Occipital lobe (tissue), 2 donors: ENCODE results near the gene SMPD3. TPM values are rescaled to one million over a fixed set of nuclear protein-coding genes. Genes with fewer than 3 reads are reported as not detected.

Experiments used
- DNase-seq: peaks from one replicate; lab custom pipeline; 2025; lab: John Stamatoyannopoulos, UW
- total RNA-seq: library from RNA; depleted of rRNA; stranded (reverse); fragments of >200 nt; gene quantifications from one replicate; pipeline ENCODE4 v1.2.3, GENCODE V29; 2014

Gene SMPD3
- total RNA-seq, 1 donor from 2014 or later: 67.2 TPM

DNA sequence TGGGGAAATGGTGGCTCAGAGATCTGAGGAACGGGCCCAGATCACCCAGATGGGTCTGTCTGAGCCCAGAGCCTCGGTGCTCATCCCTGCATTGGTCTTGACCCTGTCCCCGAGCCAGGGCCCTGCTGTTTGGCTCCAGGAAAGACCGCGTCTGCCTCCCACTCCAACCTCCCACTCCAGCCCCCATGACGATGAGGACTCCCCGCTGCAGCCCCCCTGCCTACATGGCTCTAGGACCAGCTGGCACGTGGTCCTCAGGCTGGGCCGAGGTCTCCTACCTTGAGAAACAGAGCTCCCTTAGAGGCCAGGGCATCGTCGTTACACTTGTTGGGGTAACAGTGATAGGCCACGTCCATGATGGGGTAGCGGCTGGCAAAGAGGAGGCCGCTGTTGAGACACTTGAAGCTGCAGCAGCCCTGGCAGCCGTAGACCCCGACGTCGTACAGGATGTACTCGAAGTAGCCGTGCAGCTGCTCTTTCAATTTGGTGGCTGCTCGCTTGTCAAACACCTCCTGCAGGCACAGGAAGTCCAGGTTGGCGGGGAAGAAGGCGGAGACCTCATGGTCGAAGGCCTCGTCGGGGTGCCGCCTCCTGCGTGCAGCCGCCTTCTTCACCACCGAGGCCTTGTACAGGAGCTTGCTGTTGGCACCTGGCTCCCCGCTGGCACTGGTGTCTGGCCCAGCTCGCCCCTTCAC lies 77.6 kb downstream of the SMPD3 start:
- no peak for DNase-seq

DNA sequence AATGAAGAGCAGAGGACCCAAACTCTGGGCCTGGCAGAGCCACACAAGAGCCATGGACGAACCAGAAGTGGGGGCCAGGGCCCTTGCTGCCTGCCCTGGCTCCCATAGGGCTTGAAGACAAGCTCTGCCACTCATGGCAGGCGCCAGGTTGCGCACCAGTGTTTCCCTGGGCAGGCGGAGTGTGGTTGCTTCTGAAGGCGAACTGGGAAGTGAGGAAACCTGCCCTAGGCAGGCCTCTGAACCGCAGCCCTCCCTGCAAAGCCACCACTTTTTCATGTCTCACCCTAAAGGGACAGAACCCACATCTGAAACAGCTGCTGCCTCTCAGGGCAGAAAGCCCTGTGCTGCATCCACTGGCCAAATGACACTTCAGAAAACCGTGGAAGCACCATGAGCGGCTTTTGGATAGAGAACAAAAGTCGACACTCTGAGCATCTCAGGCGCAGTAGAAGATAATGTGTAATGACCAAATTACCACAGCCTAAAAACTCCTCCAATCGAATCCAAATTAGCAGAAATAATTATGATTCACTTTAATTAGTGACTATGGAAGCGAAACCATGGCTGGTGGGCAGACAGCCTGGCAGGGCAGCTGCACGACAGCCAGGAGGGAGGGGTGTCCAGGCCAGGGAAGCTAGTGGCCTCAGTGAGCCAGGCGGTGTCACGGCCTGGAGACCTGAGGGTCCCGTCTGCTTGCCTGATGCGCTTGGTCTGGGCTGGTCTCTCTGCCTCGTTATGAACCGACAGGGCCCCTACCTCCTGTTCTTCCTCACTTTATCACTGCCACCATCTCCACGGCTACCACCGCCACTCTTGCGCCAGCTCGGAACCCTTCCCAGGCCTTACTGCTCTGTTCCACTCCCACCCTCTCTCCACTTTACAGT lies 78.4 kb downstream of the SMPD3 start:
- no peak for DNase-seq

DNA sequence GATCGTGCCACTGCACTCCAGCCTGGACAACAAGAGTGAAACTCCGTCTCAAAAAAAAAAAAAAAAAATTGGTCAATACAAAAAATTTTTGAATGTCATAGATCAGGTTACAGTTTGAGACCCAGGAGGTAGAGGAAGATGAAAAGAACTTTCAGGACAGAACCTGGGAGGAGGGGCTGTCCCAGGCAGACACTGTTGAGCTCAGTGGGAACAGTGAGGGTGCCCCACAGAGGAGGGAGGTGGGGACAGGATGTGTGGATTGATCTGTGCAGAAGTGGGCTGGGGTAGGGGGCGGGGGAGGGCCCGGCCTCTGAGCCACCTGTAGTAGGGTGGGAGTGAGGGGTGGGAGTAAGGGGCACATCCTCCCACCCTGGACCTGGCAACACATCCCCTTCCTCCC lies 79.1 kb downstream of the SMPD3 start:
- DNase-seq: no peak

- no peak for DNase-seq
Observed at GRCh38 chr16:68368301-68368888, 79.9 kb downstream of the SMPD3 start.

- no peak for DNase-seq
Observed at GRCh38 chr16:68367891-68368290, 80.4 kb downstream of the SMPD3 start.

DNA sequence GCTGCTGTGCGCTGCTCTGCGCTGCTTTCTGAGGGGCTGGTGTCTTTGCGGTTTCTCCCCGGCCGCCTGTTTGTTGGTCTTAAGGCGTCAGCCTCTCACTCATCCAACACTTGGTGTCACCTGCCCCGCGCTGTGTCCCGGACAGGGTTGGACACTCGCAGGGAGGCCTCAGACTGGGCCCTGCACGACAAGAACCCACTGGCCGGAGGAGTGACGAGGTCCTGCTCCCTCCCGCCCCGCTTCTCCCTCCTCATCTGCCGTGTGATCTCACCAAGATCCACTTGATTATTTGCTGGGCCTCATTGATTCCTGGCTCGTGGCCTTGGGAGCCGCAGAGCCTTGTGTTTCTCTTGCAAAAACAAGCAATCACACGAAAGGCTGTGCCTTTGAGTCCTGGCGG lies 80.9 kb downstream of the SMPD3 start:
- DNase-seq: no peak

DNA sequence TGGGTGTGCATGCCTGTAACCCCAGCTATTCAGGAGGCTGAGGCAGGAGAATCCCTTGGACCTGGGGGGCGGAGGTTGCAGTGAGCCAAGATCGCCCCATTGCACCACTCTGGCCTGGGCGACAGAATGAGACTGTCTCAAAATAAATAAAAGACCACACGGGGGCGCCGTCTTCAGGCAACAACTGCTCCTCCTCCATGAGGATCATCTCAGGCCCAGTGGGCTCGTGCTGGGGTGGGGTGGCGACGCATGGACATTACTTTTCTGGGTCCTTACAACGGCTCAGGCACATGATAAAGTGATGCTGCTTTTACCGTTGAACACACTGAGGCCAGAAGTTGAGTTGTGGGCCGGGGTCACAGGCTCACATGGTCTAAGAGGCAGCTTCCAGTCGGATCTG lies 81.3 kb downstream of the SMPD3 start:
- no peak for DNase-seq

DNA sequence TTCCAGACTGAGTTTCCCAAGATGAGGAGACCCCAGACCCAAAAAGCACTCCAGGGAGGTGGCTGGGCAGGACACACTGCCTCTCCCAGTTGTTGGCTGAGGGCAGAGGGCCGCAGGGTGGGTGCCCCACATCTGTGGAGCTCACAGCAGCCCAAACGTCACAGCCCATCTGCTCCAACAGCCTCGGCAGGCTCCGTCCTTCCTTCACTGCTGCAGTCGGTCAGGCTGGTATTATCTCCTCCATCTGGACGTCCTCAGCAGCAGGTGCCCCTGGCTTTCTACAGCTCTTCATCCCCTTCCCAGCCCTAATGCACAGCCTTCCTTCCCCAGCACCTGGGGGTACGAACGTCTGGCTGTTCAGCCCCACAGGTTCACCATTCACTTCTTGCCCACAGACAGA lies 82.2 kb downstream of the SMPD3 start:
- no peak for DNase-seq

DNA sequence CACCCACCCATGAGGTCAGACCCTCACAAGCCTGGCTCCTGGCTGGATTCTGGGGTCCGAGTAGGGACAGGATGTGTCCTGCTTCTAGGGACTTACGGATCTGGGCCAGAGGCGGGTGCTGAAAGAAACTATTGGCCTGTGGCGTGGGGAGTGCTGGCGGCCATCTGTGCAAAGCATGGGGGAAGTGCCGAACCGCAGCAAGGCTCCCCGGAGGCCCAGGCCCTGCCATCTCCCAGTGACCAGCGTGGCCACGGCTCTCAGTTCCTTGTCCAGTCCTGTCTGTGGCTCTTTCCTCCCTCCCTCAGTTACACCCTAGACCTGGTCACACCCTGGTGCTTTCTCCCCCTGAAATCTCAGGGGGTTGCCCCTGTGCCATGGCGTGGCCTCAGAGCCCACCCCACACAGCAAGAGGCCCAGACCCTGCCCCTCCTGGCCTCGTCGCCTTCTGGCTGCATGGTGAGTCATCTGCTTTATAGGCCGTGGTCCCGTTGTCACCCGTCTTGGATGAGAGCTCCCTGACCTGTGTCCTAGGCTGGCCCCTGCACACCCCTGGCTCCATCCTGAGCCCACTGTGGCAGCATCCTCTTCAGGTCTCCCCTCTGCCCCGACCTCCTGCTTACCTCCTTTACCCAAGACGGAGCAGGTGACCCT lies 83.0 kb downstream of the SMPD3 start:
- no peak for DNase-seq

- DNase-seq: no peak
Observed at GRCh38 chr16:68364561-68364998, 83.7 kb downstream of the SMPD3 start.

- no peak for DNase-seq
Observed at GRCh38 chr16:68363658-68364521, 84.4 kb downstream of the SMPD3 start.

DNA sequence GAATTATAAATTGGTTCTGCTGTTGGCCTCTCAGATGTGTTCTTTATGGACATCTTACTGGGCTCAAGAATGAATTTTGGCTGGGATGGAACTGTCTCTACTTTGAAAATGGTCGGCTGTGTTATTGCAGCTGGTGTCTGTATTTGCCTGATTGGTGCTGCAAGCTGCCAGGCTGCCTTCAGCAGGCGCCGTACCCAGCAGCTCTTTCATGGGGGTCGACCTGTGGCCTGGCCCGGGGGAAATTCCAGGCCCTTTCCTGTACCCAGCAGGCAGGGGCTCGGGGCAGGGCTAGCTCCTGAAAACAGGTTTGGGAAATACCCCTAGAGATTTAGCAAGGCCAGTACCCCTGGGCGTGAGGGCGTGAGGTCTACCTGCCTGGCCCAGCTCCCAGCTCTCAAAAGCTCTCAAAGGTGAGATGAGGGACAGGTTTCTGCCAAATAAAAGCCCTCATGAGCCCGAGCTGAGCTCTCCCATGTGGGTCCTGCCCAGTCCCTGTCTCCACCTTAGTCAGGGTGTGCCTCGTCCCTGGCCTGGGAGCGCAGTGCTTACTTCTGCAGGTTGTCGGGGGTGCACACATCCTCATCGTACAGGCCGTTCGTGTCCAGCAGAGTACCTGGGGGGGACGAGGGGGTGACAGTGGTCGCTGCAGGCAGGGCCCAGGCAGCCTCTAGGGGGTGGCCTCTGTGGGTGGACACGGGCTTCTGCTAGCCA lies 85.2 kb downstream of the SMPD3 start:
- DNase-seq: no peak

- DNase-seq: no peak
Observed at GRCh38 chr16:68362262-68362913, 85.9 kb downstream of the SMPD3 start.

DNA sequence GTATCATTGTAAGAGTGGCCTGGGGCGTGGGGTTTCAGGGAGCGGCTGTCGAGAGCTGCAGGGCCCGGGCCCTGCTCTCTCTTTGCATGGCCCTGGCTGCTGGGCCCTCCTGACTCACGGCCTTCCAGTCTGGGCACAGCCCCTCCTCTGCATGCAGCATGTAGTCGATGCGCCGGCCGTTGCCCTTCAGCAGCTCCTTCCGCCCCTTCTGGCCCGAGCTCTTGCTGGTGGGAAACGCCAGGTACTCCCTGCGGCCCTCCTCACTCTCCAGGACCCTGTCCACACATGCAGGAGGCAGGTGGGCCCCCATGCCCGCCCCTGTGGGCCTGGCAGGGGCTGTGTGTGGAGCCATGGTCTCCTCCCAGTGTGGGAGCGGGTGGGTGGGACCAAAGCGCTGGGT lies 86.8 kb downstream of the SMPD3 start:
- no peak for DNase-seq

GRCh38 chr16:68360956-68361355 lies 87.4 kb downstream of the SMPD3 start:
- no peak for DNase-seq

GRCh38 chr16:68360547-68360946 lies 87.8 kb downstream of the SMPD3 start:
- DNase-seq: no peak

DNA sequence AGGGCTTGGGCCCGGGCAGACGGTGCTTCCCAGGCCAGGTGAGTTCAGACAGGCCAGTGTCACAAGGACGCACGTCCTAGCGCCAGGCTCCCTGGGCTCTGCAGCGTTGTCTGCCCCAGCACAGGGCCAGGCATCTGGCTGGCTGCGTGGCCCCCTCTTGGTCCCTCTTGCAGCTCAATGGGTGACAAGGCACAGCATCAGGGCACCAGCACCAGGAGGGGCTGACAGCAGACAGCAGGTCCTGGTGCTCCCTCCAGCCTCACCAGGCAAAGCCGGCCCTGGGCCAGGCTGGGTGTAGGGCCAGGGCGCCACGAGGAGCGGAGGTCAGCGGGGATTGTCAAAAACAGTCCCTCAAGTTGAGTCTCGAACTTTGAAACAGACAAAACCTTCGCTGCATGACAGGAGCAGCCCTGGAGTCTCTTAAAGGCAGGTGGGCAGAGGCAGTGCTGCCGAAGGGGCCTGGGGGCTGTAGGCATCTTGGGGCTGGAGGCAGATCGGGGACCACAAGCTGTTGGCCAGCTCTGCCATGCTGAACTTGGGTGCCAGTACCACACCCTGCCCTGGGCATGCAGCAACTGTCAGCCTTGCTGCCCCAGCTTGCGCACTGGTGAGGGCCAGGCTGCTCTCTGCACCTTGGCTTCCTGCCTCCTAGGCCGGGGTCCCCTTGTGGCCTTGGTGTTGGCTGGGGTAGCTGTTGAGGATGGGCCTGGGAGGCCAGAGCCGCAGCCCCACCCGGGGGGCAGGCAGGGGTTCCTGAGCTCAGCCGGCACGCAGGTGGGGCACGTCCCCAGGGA lies 88.7 kb downstream of the SMPD3 start:
- DNase-seq: no peak

GRCh38 chr16:68358951-68359350 lies 89.4 kb downstream of the SMPD3 start:
- no peak for DNase-seq

GRCh38 chr16:68357923-68358322 lies 90.4 kb downstream of the SMPD3 start:
- no peak for DNase-seq
